GM18511 (cell line): ENCODE measurements around the gene POLR3GL.

Experiments
- ATAC-seq: cut with Tn5 transposase; IDR thresholded peaks from one replicate; pipeline ENCODE4 v1.9.1; 2021; ENCODE audit warnings: mild to moderate bottlenecking, moderate library complexity; ENCODE audit not compliant: unreplicated experiment

POLR3GL gene

DNA sequence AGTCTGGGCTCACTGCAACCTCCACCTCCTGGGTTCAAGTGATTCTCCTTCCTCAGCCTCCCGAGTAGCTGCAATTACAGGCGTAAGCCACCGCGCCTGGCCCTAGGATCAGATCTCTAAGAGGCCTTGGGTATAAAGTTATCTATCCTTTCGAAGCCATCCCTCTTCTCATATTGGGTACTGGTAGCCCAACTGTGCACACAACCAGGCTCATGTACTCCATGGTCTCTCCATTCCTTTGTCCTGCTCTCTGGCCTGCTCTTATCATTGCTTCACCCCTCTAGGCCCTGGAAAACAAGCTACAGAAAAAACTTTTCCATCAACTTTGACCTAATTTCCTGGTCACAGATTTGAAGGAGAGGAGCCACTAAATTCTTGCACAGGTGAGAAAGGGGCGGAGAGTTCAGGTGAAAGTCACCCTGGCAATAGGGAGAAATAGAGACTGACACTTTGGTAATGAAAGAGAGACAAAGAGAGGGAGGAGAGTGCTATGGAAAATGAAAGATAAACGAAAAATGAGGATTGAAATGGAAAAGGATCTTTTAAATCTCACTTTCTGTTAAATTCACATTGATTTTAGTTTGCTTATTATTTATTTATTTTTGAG, 25.9 kb downstream of the POLR3GL start:
- ATAC-seq: no peak

DNA sequence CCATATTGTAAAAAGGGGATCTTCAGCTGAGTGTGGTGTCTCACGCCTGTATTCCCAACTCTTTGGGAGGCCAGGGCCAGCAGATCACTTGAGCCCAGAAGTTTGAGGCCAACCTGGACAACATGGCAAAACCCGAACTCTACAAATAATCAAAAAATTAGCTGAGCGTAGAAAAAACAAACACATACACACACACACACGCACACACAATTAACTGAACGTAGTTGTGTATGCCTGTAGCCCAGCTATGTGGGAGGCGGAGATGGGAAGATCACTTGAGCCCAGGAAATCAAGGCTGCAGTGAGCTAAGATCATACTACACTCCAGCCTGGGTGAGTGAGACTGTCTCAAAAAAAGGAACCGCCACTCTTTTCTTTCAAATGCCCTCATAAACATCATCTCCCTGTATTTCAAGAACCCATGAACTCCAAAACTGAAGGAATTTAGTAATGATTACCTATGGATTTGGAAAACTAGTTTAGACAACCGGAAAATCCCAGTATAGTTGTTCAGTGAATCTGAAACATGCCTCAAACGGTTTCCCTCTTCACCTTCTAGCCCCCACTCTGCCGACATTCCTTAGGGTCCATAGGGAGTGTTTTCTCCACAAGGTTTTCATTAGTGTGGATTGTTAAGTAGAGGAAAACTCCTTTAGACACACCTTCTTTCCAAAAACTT, 27.4 kb downstream of the POLR3GL start:
- ATAC-seq: no peak

DNA sequence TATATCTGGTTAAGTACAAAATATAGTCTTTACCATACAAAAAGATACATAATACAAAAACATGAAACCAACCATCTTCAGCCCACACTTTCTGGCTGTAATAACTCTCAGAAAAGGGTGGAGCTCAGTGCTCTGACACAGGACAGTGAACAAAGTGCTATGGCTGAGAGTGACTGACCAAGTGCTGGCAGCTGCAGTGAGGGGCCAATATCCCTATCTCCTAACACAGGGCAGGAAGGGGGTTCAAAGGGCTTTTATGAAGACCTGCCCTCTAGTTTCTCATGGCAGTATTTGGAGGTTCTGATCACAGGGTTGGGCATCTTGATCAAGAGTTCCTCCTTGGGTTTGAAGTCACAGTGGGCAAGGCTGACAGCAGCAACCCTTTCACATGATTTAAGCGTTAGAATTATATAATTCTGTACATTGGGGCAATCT, 28.0 kb downstream of the POLR3GL start:
- ATAC-seq: no peak

DNA sequence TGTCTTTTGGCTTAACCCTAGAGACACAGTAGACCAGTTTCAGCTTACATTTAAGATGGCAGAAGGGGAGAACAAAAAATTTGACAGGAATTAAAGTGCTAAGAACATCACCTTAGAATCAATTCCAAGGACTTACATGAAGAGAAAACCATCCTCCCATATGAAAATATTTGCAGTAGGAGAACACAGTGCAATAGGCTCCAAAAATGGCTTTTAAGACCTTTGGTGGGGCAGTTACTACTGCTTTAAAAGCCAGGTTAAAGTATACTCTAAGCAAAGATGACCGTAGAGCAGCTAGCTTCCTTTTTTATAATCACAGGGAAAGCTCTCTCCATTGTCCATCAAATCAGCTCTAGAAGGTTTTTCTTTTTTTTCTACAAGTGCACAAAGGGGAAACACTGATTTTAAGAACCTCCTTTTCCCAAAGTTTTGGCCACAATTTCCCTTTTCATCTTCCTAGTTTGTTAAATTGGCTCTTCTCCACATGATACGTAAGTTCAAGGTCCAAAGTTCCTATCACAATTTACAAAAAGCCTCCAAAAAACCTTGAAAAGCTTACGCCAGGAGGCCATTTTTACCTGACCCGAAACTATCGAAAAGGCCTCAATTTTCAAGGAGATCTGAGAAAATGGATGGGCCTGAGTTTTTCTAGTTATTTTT, 28.6 kb downstream of the POLR3GL start:
- no peak for ATAC-seq

DNA sequence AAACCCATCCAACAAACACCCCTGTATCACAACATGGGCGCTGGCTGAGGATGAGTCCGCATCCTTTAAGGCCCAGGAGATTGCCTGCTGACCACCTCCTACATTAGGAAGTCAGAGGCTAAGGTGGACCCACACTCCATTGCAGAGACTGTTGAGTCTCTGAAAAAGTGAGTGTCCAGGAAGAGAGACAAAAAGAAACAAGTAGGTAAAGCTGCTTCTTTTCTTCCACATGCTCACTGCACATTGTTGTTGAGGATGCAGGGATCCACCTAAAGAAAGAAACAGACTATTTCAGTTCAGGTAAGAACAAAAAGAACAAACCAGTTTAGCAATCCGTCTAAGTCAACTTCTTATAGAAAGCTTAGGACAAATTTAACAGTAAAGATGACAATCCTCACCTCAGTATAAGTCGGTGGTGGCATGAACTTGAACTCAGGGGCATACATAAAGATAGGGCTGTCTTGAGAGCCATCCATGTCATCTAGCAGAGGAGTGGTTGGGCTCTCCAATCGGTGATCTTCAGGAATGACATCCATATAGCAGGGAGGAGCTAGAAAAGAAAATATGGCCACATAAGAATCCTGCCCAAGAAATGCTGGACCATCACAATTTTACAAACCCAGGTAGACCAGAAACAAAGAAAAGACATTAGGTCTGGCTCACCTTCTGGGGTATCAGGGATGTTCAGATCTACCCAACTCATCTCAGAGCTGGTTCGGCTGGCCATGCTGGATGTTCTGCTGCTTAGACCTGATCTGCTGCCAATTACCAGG, 29.3 kb downstream of the POLR3GL start:
- no peak for ATAC-seq

DNA sequence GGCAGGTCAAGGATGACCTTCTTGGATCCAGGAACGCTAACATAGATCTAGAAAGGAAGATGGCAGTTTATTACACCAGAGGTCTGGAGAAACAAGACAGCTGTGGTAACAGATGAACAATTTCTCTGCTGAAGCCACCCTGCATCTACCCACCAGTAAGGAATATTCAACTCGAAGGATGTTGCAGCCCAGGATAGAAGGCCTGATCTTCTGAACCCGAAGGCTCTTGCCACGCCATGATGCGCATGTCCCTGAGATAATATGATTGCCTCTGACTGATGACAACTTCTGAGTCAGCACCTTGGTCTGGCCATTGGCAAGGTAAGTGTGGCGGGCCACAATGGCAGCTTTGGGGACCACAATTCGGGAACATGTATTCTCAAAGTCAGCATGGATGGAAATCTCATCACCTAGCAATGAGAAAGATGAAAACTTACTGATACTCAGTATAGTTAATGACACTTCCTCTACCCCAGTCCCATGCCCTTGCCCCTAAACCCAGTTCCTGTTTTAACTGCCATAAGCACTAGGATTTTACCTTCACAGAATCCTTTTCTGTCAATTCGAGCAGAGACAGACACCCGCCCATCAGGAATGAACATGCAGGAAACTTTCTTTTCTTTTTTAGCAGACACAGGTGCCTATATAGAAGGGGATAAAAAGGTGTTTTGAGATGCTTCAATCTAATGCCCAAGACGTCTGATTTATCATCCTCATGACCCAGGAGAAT, 30.1 kb downstream of the POLR3GL start:
- ATAC-seq: no peak

DNA sequence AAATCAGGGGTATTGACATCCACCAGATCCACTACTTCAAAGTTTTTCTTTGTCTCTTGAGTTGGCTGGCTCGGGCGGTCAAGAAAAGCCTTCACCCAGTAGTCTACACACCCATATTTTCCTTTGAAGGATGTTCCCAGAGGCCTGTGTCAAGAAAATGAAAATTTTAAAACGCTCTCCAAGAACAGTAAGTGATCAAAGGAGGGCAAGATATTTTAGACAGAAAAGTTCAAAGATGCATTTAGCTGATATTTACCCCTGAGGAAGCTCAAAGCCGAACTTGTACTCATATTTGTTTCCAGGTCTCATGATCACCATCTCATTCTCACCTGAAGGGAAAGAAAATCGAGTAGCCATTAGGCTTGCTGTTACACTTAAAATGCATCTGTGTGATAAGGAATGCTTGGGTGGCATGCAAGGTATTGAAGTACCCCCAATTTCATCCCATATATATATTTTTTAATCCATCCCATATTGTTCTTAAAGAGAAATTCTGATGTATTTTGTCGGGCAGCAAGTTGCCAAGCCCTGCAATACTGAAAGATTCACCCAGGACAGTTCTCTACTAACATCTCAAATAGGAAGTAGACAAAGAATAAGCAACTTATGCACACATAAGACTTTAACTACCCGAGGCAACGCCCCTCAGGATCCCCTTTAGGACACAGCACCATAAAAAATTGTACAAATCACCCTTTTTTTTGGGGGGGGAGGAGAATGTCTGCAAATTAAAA, 30.8 kb downstream of the POLR3GL start:
- ATAC-seq: no peak

DNA sequence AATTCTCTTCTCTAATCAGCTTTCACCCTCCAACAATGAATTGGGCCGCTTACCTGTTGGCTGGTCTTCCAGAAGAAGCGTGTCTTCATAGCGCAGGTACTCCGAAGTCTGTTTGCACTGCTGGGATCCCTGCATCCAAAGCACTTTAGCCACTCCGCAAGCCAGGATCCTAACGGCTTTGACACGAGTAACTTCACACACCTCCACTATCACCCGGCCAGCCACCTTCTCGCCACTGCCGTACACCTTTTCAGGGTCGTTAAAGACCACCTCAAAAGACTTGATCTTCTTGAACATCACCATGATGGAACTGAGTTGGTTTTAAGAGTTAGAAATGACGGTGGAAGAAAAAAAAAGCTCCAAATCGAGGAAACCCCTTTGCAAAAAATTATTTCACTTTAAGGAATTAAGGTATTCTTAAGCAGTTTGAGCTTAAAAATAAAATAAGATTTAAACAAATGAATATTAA, 31.5 kb downstream of the POLR3GL start:
- ATAC-seq: no peak

DNA sequence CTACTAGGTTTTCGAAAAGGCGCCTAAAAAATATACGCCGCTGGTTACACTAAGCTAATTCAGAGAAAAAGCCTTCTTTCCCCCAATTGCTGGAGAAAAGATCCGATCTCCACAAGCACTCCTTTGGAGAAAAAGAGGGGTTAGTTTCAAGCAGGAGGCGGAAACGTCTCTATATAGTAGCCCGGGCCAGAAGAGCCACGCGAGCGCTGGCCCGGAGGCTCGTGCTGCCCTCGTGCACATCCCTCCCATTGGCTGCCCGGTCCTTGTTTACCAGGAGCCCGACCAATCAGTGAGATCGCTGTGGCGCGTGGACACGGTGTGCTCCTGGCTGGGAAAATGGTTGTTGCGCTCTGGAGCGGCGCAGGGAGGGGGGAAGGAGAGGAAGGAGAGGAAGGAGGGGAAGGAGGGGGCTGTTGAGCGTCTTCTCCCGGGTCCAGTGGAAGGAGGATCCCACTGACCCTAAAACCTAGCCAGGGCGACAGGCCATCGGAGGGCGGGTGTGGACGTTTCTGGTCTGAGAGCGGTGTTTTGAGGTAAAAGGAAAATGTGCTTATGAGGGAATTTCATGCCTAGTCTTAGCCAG, 32.0 kb downstream of the POLR3GL start, which contains the start of gene TXNIP:
TXNIP (minus strand) TSS at position 147 of the 583 bp plus-strand sequence. CDS start 313 bp downstream, outside the sequence.
- ATAC-seq: peak; percentile 94

DNA sequence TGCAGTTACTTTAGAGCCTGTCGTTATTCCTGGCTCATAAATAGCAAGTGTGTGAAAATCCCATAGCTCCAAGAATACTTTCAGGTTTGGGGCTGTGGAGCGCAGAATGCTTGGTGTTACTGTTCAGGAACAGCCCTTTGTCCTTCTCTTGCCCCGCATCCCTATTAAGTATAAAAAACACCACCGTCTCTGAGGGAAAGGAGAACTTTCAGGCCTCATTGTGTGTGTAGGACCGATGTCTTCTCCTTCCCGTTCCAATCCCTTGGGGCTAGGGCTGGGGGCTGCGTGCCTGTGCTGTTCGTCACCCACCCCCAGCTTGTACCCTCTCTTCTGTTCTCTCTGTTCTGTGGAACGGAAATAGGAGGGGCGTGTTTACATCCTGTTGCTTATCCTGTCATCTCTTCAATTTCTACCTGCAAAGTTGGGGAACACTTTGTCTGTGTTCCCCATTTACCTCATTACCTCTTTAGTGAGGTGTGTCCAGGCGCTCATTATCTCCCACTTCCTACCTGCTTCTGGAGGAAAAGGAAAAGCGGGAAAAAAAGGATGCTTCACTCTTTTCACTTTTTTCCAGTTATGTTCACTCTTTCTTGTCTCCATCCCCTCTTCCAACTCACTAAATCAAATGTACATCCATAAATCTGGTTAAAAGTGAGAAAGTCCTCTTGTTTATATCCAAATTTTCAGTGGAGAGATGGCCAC, 32.7 kb downstream of the POLR3GL start:
- ATAC-seq: peak; percentile 61

DNA sequence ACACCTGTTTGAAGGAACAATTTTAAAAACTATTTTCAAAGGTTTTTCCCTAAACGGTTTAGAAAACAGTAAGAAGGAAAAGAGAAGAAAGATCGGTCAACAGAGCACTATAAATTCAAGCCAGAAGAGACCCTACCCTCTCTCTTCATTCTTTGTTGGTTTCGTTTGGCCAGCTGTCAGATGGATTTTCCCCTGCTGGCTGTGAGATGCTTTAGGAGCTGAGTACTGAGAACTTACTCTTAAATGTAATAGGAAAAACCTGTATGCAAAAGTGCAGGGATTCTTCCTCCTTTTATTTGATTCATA, 33.2 kb downstream of the POLR3GL start:
- no peak for ATAC-seq

DNA sequence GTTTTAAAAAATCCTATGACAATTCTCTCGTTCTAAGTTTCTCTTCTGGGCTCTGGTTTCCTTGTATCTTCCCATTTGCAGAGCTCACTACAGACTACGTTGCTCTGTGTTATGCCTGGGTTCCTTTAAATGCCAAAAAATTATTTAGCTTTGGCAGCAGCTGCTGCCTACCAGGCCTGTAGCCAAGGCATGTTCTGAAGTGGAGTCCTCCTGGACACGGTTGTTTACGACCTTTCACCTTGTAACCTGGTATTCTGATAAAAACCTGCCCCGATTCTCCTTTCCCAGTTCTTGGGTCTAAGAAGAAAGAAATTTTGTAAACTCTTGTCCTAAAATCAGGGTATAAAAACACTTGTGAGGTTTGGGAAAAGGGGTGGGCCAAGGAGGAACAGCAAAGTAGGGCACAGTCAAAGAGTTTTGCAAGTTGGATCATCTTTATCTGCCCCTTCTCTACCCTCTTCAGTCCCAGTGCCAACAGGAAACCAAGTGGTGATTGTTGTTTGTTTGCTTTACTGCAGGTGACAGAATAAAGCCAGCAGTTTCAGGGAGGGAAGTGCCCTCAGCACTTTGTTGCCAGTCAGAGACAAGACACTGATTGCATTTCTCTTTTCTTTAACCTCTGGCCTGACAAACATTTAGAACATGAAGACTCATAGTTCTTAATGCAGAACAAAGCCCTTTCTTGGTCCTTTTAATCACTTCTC, 35.0 kb downstream of the POLR3GL start:
- no peak for ATAC-seq

DNA sequence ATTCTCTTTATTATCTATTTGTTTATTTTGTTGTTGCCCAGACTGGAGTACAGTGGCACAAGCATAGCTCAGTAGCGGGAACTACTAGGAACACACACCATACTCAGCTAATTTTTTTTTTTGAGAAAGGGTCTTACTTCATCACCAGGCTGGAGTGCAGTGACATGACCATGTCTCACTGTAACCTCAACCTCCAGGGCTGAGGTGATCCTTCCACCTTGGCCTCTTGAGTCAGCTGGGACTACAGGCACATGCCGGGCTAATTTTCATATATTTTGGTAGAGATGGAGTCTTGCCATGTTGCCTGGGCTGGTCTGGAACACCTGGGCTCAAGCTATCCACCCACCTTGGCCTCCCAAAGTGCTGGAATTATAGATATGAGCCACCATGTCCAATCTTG, 37.2 kb downstream of the POLR3GL start:
- no peak for ATAC-seq

DNA sequence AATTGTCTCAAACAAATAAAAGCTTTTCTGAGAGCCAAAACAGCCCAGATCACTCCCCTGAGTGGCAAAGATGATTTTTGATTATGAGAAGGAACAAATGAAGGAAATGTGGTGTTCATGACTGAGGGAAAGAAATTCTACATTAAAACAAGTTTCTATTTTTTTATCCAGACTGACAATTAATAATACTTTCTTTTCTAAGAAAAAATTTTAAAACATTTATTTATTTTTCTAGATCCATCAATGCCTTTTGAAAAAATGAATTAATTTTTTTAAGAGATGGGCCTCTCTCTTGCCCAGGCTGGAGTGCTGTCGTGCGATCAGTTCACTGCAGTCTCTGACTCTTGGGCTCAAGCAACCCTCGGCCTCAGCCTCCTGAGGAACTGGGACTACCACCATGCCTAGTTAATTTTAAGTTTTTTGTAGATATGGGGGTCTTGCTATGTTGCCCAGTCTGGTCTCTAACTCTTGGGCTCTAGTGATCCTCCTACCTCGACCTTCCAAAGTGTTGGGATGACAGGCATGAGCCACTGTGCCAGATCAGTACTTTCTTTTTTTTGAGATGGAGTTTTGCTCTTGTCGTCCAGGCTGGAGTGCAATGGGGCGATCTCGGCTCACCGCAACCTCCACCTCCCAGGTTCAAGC, 43.1 kb downstream of the POLR3GL start:
- ATAC-seq: no peak

DNA sequence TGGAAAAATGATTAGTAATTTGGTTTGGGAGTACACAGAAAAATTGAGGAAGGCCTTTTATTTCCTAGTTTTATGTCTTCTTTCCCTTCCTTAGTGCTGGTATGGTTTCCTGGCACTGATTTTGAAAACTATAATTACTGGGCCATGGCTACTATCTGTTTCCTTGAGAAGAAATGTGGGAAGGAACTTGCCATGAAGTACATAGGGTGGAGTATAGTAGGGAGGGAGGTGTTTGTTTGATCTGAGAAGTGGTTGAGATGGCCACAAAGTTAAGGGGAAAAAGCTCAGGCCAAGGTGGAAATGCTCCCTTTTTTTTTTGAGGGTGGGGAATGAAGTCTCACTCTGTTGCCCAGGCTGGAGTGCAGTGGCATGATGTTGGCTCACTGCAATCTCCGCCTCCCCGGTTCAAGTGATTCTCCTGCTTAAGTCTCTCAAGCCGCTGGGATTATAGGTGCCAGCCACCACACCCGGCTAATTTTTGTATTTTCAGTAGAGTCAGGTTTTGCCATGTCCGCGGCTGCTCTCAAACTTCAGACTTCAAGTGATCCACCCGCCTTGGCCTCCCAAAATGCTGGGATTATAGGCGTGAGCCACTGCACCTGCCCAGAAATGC, 45.7 kb downstream of the POLR3GL start:
- ATAC-seq: no peak

DNA sequence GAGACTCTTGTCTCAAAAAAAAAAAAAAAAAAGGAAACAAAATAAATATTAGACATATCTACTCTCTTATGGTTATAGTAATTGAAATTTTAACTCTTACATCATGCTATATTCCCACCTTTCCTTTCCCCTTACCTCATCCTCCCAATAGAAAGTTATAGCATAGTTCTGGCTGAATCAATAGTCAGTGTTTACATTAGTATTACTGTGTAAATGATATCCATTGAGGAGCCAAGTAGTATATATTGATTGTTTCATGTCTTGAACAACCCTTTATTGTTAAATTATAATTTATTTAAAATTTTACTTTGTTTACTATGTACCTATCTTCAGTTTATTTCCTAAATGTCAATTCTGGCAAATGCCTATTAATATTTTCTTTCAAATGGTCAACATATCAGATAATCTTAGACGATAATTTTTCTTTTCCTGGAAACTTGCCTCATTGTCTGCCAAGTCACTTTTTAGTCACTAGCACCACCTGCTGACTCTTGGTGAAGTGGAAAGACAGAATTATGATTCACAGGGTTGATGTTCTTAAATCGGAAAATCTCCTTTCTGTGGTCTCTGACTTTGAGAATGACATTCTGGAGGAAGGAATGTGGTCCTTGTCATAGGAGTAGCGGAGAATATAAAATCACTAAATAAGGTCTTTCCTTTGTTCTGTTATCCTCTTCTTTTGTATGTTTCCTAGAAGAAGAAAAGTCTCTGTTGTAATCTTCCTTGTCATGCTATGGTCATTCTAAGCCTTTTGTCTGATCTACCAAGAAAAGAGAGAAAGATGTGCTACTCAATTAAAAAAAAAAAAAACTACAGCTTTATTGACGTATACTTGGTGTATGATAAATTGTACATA, 48.4 kb downstream of the POLR3GL start:
- ATAC-seq: no peak

DNA sequence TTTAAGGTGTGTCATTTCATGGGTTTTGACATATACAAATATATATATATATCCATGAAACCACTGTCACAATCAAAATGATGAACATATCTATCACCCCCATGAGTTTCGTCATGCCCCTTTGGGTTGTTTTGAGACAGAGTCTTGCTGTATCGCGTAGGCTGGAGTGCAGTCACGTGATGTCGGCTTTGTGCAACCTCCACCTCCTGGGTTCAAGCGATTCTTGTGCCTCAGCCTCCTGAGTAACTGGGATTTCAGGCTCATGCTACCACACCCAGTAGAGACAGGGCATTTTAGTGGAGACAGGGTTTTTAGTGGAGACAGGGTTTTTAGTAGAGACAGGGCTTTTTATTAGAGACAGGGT, 49.1 kb downstream of the POLR3GL start:
- no peak for ATAC-seq
